ENCODE results near the gene FAM25G.
A peak's percentile ranks its signal among the peaks of the same experiment; 100 is the strongest.
"Not testable (repeated sequence)": the region's sequence is repeated elsewhere in the genome, so short reads cannot be mapped to it uniquely, and the experiment has no call there.

FAM25G gene

GRCh38 chr10:47462577-47463358 lies 28.7 kb downstream of the FAM25G start:
- DNase-seq, result not testable (repeated sequence)

- peak; percentile 16 to 22 for DNase-seq
Measured at GRCh38 chr10:47461261-47461687, 30.2 kb downstream of the FAM25G start.

GRCh38 chr10:47458466-47459154 lies 32.9 kb downstream of the FAM25G start:
- DNase-seq, result no peak

- no peak for DNase-seq
Measured at GRCh38 chr10:47457826-47458225, 33.7 kb downstream of the FAM25G start.

- no peak for DNase-seq
Measured at GRCh38 chr10:47457528-47457820, 34.0 kb downstream of the FAM25G start.

GRCh38 chr10:47456794-47457527 lies 34.5 kb downstream of the FAM25G start:
- DNase-seq, result no peak

GRCh38 chr10:47456079-47456785 lies 35.3 kb downstream of the FAM25G start:
- no peak for DNase-seq

GRCh38 chr10:47455350-47456078 lies 36.0 kb downstream of the FAM25G start:
- DNase-seq, result not testable (repeated sequence)

- DNase-seq, result no peak
Measured at GRCh38 chr10:47454780-47455058, 36.8 kb downstream of the FAM25G start.

- DNase-seq, result no peak
Measured at GRCh38 chr10:47454008-47454779, 37.3 kb downstream of the FAM25G start.

- DNase-seq, result no peak
Measured at GRCh38 chr10:47453141-47454007, 38.1 kb downstream of the FAM25G start.

- DNase-seq, result no peak
Measured at GRCh38 chr10:47452495-47453140, 38.9 kb downstream of the FAM25G start.

- DNase-seq, result no peak
Measured at GRCh38 chr10:47451998-47452494, 39.5 kb downstream of the FAM25G start.

GRCh38 chr10:47451273-47451997 lies 40.1 kb downstream of the FAM25G start:
- DNase-seq, result no peak

GRCh38 chr10:47450442-47450841 lies 41.1 kb downstream of the FAM25G start:
- DNase-seq, result no peak

GRCh38 chr10:47449979-47450378 lies 41.5 kb downstream of the FAM25G start:
- DNase-seq, result no peak

GRCh38 chr10:47449102-47449978 lies 42.2 kb downstream of the FAM25G start:
- DNase-seq, result peak; percentile 23 to 28

- no peak for DNase-seq
Measured at GRCh38 chr10:47447705-47448104, 43.8 kb downstream of the FAM25G start.
